Measurements from ENCODE around the gene TMEM132E.
A peak's percentile ranks its signal among the peaks of the same experiment; 100 is the strongest.

The TMEM132E gene

GRCh38 chr17:34567691-34568465 is 11.5 kb upstream of the TMEM132E start:
- Histone ChIP-seq H3K36me3 (no peaks in the 10 kb centered on the region), H3K4me1 (peaks cover 0 to 17% (median 4%) of the 10 kb centered on the region in 10 experiments; a peak in 6 of 20 replicates), H3K9ac (no peak overlapping the region), H3K4me2 (no peak overlapping the region), H3K4me3 (no peak overlapping the region), H3K27ac (no peak overlapping the region), H3K9me3 (replicated peaks in 1 of 11) (no peaks in the 10 kb centered on the region), H4K20me1 (peaks cover 0 to 6% (median 0%) of the 10 kb centered on the region in 11 experiments; a peak in 3 of 22 replicates), H3K27me3 (no peaks in the 10 kb centered on the region)
- TF ChIP-seq Cebpa-rat (IDR thresholded peaks at IDR 0.05), result no peak

GRCh38 chr17:34568953-34569352 is 10.4 kb upstream of the TMEM132E start:
- no peak for TF ChIP-seq Cebpa-rat (IDR thresholded peaks at IDR 0.05)
- H3K9ac ChIP-seq, result no peak overlapping the region
- no peaks in the 10 kb centered on the region for H3K27me3 ChIP-seq
- no peak overlapping the region for H3K4me2 ChIP-seq
- no peak overlapping the region for H3K4me3 ChIP-seq
- peaks cover 0 to 17% (median 4%) of the 10 kb centered on the region in 10 experiments; a peak in 6 of 20 replicates for H3K4me1 ChIP-seq
- H4K20me1 ChIP-seq, result peaks cover 0 to 6% (median 0%) of the 10 kb centered on the region in 11 experiments; a peak in 3 of 22 replicates
- H3K9me3 ChIP-seq (replicated peaks in 1 of 11), result no peaks in the 10 kb centered on the region
- no peaks in the 10 kb centered on the region for H3K36me3 ChIP-seq
- H3K27ac ChIP-seq, result no peak overlapping the region

GRCh38 chr17:34569591-34569990 is 9.8 kb upstream of the TMEM132E start:
- Histone ChIP-seq H3K4me3 (no peak overlapping the region), H3K4me1 (peaks cover 0 to 17% (median 4%) of the 10 kb centered on the region in 10 experiments; a peak in 6 of 20 replicates), H3K27ac (no peak overlapping the region), H3K36me3 (no peaks in the 10 kb centered on the region), H4K20me1 (peaks cover 0 to 6% (median 0%) of the 10 kb centered on the region in 11 experiments; a peak in 2 of 22 replicates), H3K4me2 (no peak overlapping the region), H3K27me3 (no peaks in the 10 kb centered on the region), H3K9me3 (replicated peaks in 1 of 11) (no peaks in the 10 kb centered on the region), H3K9ac (no peak overlapping the region)
- TF ChIP-seq Cebpa-rat (IDR thresholded peaks at IDR 0.05), result no peak

- no peak for TF ChIP-seq Cebpa-rat (IDR thresholded peaks at IDR 0.05)
- H3K27me3 ChIP-seq, result peaks cover 0 to 5% (median 3%) of the 10 kb centered on the region in 11 experiments; a peak in 8 of 22 replicates
These were observed 8.9 kb upstream of the TMEM132E start for GRCh38 chr17:34570506-34570905.

GRCh38 chr17:34571428-34572130 is 7.8 kb upstream of the TMEM132E start:
- peaks cover 0 to 17% (median 4%) of the 10 kb centered on the region in 10 experiments; a peak in 6 of 20 replicates for H3K4me1 ChIP-seq
- H3K36me3 ChIP-seq, result no peaks in the 10 kb centered on the region
- H3K9me3 ChIP-seq (replicated peaks in 1 of 11), result no peaks in the 10 kb centered on the region
- peak overlapping the region in 8 of 11 experiments; percentile 7 to 55 (median 21); a peak in 10 of 22 replicates for H3K4me2 ChIP-seq
- no peak overlapping the region for H3K4me3 ChIP-seq
- TF ChIP-seq Cebpa-rat (IDR thresholded peaks at IDR 0.05), result no peak
- peaks cover 0 to 8% (median 0%) of the 10 kb centered on the region in 11 experiments; a peak in 5 of 22 replicates for H4K20me1 ChIP-seq
- H3K27me3 ChIP-seq, result peaks cover 2 to 16% (median 10%) of the 10 kb centered on the region in 11 experiments; a peak in 20 of 22 replicates
- H3K27ac ChIP-seq, result no peak overlapping the region
- no peak overlapping the region for H3K9ac ChIP-seq

More at GRCh38 chr17:34570506-34570905, 8.9 kb upstream of the TMEM132E start:
- Histone ChIP-seq H3K27ac (no peak overlapping the region), H3K4me2 (0 out of 22 replicates have a peak overlapping the region, but pooled peaks of 1 of the 11 experiments have one; percentile 7), H3K9ac (no peak overlapping the region), H3K4me1 (peaks cover 0 to 17% (median 4%) of the 10 kb centered on the region in 10 experiments; a peak in 6 of 20 replicates), H3K36me3 (no peaks in the 10 kb centered on the region), H3K4me3 (no peak overlapping the region), H3K9me3 (replicated peaks in 1 of 11) (no peaks in the 10 kb centered on the region), H4K20me1 (peaks cover 0 to 6% (median 0%) of the 10 kb centered on the region in 11 experiments; a peak in 2 of 22 replicates)

GRCh38 chr17:34572483-34572882 is 6.9 kb upstream of the TMEM132E start:
- H3K27ac ChIP-seq, result no peak overlapping the region
- H3K36me3 ChIP-seq, result no peaks in the 10 kb centered on the region
- peaks cover 0 to 17% (median 0%) of the 10 kb centered on the region in 11 experiments; a peak in 6 of 22 replicates for H4K20me1 ChIP-seq
- peaks cover 0 to 17% (median 4%) of the 10 kb centered on the region in 10 experiments; a peak in 6 of 20 replicates for H3K4me1 ChIP-seq
- TF ChIP-seq Cebpa-rat (IDR thresholded peaks at IDR 0.05), result no peak
- H3K27me3 ChIP-seq, result peaks cover 11 to 25% (median 20%) of the 10 kb centered on the region in 11 experiments
- H3K9me3 ChIP-seq (replicated peaks in 1 of 11), result no peaks in the 10 kb centered on the region
- H3K4me3 ChIP-seq, result no peak overlapping the region
- no peak overlapping the region for H3K9ac ChIP-seq
- peak overlapping the region in 3 of 11 experiments; percentile 33 to 55 (median 35); a peak in 3 of 22 replicates for H3K4me2 ChIP-seq

GRCh38 chr17:34575182-34575581 is 4.2 kb upstream of the TMEM132E start:
- Histone ChIP-seq H3K27me3 (peaks cover 38 to 52% (median 47%) of the 10 kb centered on the region in 11 experiments), H3K4me1 (peaks cover 11 to 27% (median 19%) of the 10 kb centered on the region in 10 experiments; a peak in 17 of 20 replicates), H3K4me3 (no peak overlapping the region), H3K4me2 (no peak overlapping the region), H3K9ac (no peak overlapping the region), H4K20me1 (peaks cover 0 to 43% (median 19%) of the 10 kb centered on the region in 11 experiments; a peak in 16 of 22 replicates), H3K27ac (no peak overlapping the region), H3K9me3 (replicated peaks in 1 of 11) (no peaks in the 10 kb centered on the region; a peak in 1 of 22 replicates), H3K36me3 (no peaks in the 10 kb centered on the region)
- no peak for TF ChIP-seq Cebpa-rat (IDR thresholded peaks at IDR 0.05)

- peaks cover 0 to 65% (median 32%) of the 10 kb centered on the region in 11 experiments; a peak in 16 of 22 replicates for H4K20me1 ChIP-seq
- H3K4me2 ChIP-seq, result no peak overlapping the region
- H3K9ac ChIP-seq, result no peak overlapping the region
- H3K27me3 ChIP-seq, result peaks cover 67 to 80% (median 75%) of the 10 kb centered on the region in 11 experiments
- H3K36me3 ChIP-seq, result no peaks in the 10 kb centered on the region
- H3K4me3 ChIP-seq, result no peak overlapping the region
- H3K27ac ChIP-seq, result no peak overlapping the region
- no peak for TF ChIP-seq Cebpa-rat (IDR thresholded peaks at IDR 0.05)
- no peaks in the 10 kb centered on the region; a peak in 1 of 22 replicates for H3K9me3 ChIP-seq (replicated peaks in 1 of 11)
- peaks cover 17 to 24% (median 21%) of the 10 kb centered on the region in 10 experiments; a peak in 17 of 20 replicates for H3K4me1 ChIP-seq
These were observed 1.4 kb upstream of the TMEM132E start for GRCh38 chr17:34578016-34578415.
